Endodermal cell (in vitro differentiated cells): Measurements from ENCODE around the gene PPM1L. TPM values are rescaled to one million over a fixed set of nuclear protein-coding genes. Genes with fewer than 3 reads are reported as not detected.

Source experiments
- DNase-seq: peaks from one replicate; pipeline ENCODE4 v3.0.0-alpha.2; 2017
- H3K27ac ChIP-seq: 2 replicates; pipeline ENCODE4 v1.5.1; 2013; ENCODE audit warnings: mild to moderate bottlenecking, low read depth, low read length, moderate library complexity
- H3K27me3 ChIP-seq: 2 replicates; pipeline ENCODE4 v1.6.1; 2013; ENCODE audit warnings: mild to moderate bottlenecking, low read length, moderate library complexity; ENCODE audit not compliant: insufficient read depth, control insufficient read depth, poor library complexity, severe bottlenecking
- H3K36me3 ChIP-seq: 2 replicates; pipeline ENCODE4 v1.7.0; 2013; ENCODE audit warnings: mild to moderate bottlenecking, low read length, moderate library complexity; ENCODE audit not compliant: control insufficient read depth, insufficient read depth
- H3K4me1 ChIP-seq: one replicate; pipeline ENCODE4 v1.7.0; 2013; ENCODE audit warnings: low read length; ENCODE audit not compliant: control insufficient read depth, insufficient read depth
- H3K4me3 ChIP-seq: 2 replicates; pipeline ENCODE4 v1.5.1; 2013; ENCODE audit warnings: mild to moderate bottlenecking, low read length, moderate library complexity
- H3K9ac ChIP-seq: 2 replicates; pipeline ENCODE4 v1.6.1; 2013; ENCODE audit warnings: mild to moderate bottlenecking, low read length, moderate library complexity; ENCODE audit not compliant: poor library complexity, severe bottlenecking; ENCODE audit errors: extremely low read depth
- H3K9me3 ChIP-seq: 2 replicates; pipeline ENCODE4 v1.6.1; 2013; ENCODE audit warnings: mild to moderate bottlenecking, low read length, moderate library complexity; ENCODE audit not compliant: control insufficient read depth
- H3K27ac Mint-ChIP-seq: 2 replicates; pipeline ENCODE4 v1.8.0; 2020; ENCODE audit warnings: mixed read lengths
- H3K27me3 Mint-ChIP-seq: 2 replicates; pipeline ENCODE4 v1.8.0; 2021; ENCODE audit warnings: mild to moderate bottlenecking, mixed read lengths; ENCODE audit not compliant: insufficient read depth
- H3K36me3 Mint-ChIP-seq: 2 replicates; pipeline ENCODE4 v1.8.0; 2020; ENCODE audit warnings: low read depth, mixed read lengths
- H3K4me1 Mint-ChIP-seq: 2 replicates; pipeline ENCODE4 v1.8.0; 2020; ENCODE audit warnings: mixed read lengths
- H3K4me3 Mint-ChIP-seq: 2 replicates; pipeline ENCODE4 v1.8.0; 2020; ENCODE audit warnings: mild to moderate bottlenecking, moderate library complexity, mixed read lengths
- H3K9me3 Mint-ChIP-seq: 2 replicates; pipeline ENCODE4 v1.8.0; 2020; ENCODE audit warnings: mild to moderate bottlenecking, mixed read lengths
- CTCF ChIP-seq: fragments of 200-600 bp; sonication (generic); conservative IDR thresholded peaks from 2 replicates; pipeline ENCODE4 v1.5.0; 2021; ENCODE audit warnings: antibody characterized with exemption, mild to moderate bottlenecking
- WGBS, 2 experiments: methylation state at CpG; one replicate each; pipeline versions ENCODE4 v1.1.5 to v1.1.7; 2013; ENCODE audit warnings: missing lambda C conversion rate in 2 of 2, mixed read lengths in 1 of 2; ENCODE audit not compliant: insufficient coverage in 1 of 2, insufficient read length in 1 of 2; 5-methylcytosine and 5-hydroxymethylcytosine counted together
- total RNA-seq, 2 donors: library from RNA; stranded (reverse); fragmentation: NEBNext Ultra II Directional in 1 of 2; extraction: Animal tissue kit (Norgen Biotek cat#: 25700) in 1 of 2; gene quantifications; 2 replicates in 1 of 2; 3 replicates in 1 of 2; pipeline ENCODE4 v1.2.1, GENCODE V29; 2021

PPM1L gene
- total RNA-seq, 2 donors from 2014 or later = 1.6 to 3.3 TPM

- H3K9me3 Mint-ChIP-seq = no peaks in the 10 kb centered on the region
- 88 to 100% methylated on average over 1 of the region's 1 CpG for WGBS, 2 experiments
These were observed 17.0 kb upstream of the PPM1L start for GRCh38 chr3:160739079-160739478.

DNA sequence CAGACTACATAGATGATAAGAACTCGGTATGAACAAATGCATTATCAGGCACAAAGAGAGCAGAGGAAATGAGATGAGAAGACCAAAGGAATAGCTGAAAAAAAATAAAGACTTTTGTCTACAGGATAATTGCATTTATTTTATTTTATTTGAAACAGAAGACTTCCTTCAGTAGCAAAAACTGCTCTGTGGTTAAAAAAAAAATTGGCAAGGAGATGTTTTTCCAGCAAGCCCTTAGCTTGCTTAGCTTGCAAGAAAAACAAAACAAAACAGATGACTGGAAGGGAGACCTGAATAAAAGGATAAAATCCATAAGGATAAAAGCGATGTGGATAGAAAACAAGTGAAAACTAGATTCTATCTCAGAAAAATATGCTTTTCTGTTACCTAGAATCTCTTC, 9.1 kb upstream of the PPM1L start:
- no peak overlapping the region for H3K4me3 ChIP-seq
- no peak overlapping the region for H3K27ac ChIP-seq
- no peaks in the 10 kb centered on the region for H3K9me3 Mint-ChIP-seq
- H3K9ac ChIP-seq = no peak overlapping the region
- no peaks in the 10 kb centered on the region for H3K4me1 Mint-ChIP-seq
- WGBS, 2 experiments = 88% methylated on average over 2 of the region's 2 CpGs; no CpG with 5 or more reads in 1 of the 2 experiments
- H3K27me3 ChIP-seq = peaks cover 43% of the 10 kb centered on the region
- no peak overlapping the region for H3K4me3 Mint-ChIP-seq
- peaks cover 22% of the 10 kb centered on the region for H3K27me3 Mint-ChIP-seq
- no peaks in the 10 kb centered on the region for H3K4me1 ChIP-seq
- H3K36me3 Mint-ChIP-seq = no peaks in the 10 kb centered on the region
- no peak for TF ChIP-seq CTCF
- no peaks in the 10 kb centered on the region for H3K36me3 ChIP-seq
- H3K27ac Mint-ChIP-seq = no peak overlapping the region
- DNase-seq = no peak
- no peaks in the 10 kb centered on the region for H3K9me3 ChIP-seq

More at GRCh38 chr3:160739079-160739478, 17.0 kb upstream of the PPM1L start:
- Mint-ChIP-seq H3K4me1 (no peaks in the 10 kb centered on the region), H3K4me3 (no peak overlapping the region), H3K27me3 (peaks cover 2% of the 10 kb centered on the region), H3K36me3 (no peaks in the 10 kb centered on the region), H3K27ac (no peak overlapping the region)
- no peaks in the 10 kb centered on the region for H3K9me3 ChIP-seq
- no peaks in the 10 kb centered on the region for H3K4me1 ChIP-seq
- no peak for TF ChIP-seq CTCF
- no peak overlapping the region for H3K27ac ChIP-seq
- H3K27me3 ChIP-seq = peaks cover 13% of the 10 kb centered on the region
- H3K9ac ChIP-seq = no peak overlapping the region
- H3K36me3 ChIP-seq = no peaks in the 10 kb centered on the region
- no peak overlapping the region for H3K4me3 ChIP-seq
- DNase-seq = no peak

GRCh38 chr3:160747422-160747821, 8.6 kb upstream of the PPM1L start:
- TF ChIP-seq CTCF = no peak
- DNase-seq = no peak
- H3K9ac ChIP-seq = no peak overlapping the region
- no peak overlapping the region for H3K4me3 Mint-ChIP-seq
- no peak overlapping the region for H3K27ac Mint-ChIP-seq
- peaks cover 23% of the 10 kb centered on the region for H3K27me3 Mint-ChIP-seq
- H3K9me3 Mint-ChIP-seq = no peaks in the 10 kb centered on the region
- no peaks in the 10 kb centered on the region for H3K4me1 ChIP-seq
- no peaks in the 10 kb centered on the region for H3K9me3 ChIP-seq
- H3K4me3 ChIP-seq = no peak overlapping the region
- WGBS, 2 experiments = 80 to 100% methylated on average over 1 of the region's 1 CpG
- peaks cover 44% of the 10 kb centered on the region for H3K27me3 ChIP-seq
- no peaks in the 10 kb centered on the region for H3K4me1 Mint-ChIP-seq
- H3K36me3 ChIP-seq = no peaks in the 10 kb centered on the region
- no peak overlapping the region for H3K27ac ChIP-seq
- no peaks in the 10 kb centered on the region for H3K36me3 Mint-ChIP-seq
